C4-2B (cell line): ENCODE measurements around the gene GPR183.

ENCODE experiments used
- H3K27ac ChIP-seq: fragments of 450-650 bp; 2 replicates; pipeline ENCODE4 v1.5.1; 2017
- ZFX ChIP-seq: fragments of 450-650 bp; IDR thresholded peaks from 2 replicates; pipeline ENCODE4 v1.6.1; 2017
- TF ChIP-seq, protein P1 (sequence below): fragments of 450-650 bp; conservative IDR thresholded peaks from 2 replicates; pipeline ENCODE4 v1.5.1; 2017; ENCODE audit warnings: mild to moderate bottlenecking

Gene GPR183

DNA sequence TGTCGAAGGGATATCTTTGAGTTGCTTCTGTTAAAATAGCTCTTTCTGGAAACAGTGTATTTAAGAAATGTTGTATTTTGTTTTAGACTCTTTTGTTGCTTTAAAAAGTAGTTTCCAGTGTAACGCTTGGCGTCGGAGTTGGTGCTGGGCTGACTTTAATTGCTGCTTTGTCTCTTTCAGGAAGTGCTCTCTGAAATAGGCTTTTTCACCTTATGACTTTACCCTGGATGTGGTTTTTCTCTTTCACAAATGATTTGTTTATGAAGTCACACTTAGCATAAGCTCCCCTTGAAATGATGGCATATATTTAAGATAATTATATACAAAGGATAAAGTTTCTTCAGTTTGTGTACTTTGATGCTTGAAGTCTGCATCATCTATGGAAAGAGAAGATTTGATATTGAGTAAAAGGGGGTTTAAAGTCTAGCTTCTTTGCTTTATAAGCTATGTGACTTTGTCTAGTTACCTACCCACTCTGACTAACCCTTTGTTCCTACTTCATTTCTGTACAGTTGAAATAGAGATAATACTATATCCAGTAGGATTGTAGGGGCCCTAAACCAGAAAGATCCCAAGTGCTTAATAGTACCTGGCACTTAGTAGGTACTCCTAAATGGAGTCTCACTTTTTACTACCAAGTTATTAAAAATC is 48.9 kb downstream of the GPR183 start, which contains the start of gene GPR18:
GPR18 (minus strand) TSS at position 170 of the 651 bp plus-strand sequence. CDS start 2,507 bp downstream, outside the sequence.
- no peak for TF ChIP-seq ZFX
- TF ChIP-seq, protein P1, sequence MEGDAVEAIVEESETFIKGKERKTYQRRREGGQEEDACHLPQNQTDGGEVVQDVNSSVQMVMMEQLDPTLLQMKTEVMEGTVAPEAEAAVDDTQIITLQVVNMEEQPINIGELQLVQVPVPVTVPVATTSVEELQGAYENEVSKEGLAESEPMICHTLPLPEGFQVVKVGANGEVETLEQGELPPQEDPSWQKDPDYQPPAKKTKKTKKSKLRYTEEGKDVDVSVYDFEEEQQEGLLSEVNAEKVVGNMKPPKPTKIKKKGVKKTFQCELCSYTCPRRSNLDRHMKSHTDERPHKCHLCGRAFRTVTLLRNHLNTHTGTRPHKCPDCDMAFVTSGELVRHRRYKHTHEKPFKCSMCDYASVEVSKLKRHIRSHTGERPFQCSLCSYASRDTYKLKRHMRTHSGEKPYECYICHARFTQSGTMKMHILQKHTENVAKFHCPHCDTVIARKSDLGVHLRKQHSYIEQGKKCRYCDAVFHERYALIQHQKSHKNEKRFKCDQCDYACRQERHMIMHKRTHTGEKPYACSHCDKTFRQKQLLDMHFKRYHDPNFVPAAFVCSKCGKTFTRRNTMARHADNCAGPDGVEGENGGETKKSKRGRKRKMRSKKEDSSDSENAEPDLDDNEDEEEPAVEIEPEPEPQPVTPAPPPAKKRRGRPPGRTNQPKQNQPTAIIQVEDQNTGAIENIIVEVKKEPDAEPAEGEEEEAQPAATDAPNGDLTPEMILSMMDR: no peak
- no peak within 1 kb of the TSS for H3K27ac ChIP-seq

DNA sequence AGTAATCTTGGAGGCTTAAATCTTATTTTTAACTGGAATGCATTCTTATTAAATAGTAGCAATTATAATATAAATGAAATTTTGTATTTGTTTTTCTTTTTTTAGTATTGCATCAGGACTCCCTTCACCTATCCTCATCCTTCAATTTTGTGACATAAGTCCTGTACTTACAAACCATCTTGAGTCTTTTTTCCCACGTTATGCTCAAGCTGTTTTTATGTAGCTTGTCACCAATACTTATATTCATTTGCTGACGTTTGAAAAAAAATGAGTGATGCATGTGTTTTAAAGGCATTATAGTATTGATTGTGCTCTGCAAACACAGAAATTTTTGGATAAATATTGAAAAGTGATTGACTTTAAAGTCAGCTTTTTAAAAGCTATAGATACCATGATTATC is 49.9 kb downstream of the GPR183 start:
- no peak for TF ChIP-seq ZFX
- TF ChIP-seq, protein P1: no peak

DNA sequence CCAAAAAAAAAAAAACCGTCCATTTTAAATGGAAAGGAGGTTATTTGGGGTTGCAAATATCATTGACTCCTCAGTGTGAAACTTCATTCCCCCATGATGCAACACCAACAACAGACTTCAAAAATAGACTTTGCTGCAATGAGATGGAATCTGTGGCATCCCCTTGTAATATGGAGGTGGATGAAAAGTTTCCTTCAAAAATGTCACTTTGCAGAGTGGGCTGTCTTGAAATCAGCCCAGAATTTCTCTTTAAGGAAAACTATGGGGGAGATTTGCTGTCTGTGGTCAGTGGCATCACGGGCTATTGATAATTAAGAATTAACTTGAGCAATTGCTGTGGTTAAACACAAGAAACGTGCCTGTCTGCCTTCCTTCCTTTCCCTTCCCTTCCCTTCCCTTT is 50.5 kb downstream of the GPR183 start:
- H3K27ac ChIP-seq: no peak overlapping the region
- no peak for TF ChIP-seq ZFX
- TF ChIP-seq, protein P1: no peak

More for the DNA sequence above, 49.9 kb downstream of the GPR183 start:
- H3K27ac ChIP-seq: no peak overlapping the region

DNA sequence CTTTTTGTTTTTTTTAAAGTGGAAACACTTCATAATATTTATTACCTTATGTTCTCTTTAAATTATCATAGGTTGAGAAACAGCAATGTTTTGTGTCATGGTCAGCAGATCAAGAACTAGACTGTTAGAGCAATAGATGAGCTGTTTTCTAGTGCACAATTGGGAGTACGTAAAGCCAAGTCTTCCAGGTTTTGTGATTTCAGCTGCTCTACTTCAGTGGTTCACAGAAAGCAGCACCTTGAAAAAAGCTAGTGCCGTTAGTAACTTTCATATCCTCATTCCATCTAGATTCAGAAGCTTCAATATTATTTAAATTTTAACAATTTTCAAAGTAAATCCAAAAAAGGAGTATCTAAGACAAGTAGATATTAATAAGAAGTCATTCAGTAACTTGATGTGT is 50.9 kb downstream of the GPR183 start:
- H3K27ac ChIP-seq: no peak overlapping the region
- TF ChIP-seq ZFX: no peak
- TF ChIP-seq, protein P1: no peak

DNA sequence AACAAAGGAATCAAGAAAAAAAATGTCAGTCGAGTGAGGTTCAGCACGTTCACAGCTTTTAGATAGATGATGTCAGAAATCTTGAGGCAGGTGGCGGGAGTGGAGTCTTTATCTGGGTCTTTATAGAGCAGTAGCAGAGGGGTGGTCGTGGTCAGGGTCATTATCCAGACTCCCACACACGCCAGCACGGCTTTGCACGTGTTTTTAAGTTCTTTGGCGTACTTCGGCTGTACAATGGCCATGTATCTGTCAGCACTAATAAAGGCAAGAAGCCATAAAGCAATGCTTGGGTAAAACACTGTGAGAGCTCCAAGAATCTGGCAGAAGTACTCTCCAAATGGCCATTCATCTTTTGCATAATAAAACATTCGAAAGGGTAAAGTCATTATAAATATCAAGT is 51.9 kb downstream of the GPR183 start:
- no peak for TF ChIP-seq ZFX

DNA sequence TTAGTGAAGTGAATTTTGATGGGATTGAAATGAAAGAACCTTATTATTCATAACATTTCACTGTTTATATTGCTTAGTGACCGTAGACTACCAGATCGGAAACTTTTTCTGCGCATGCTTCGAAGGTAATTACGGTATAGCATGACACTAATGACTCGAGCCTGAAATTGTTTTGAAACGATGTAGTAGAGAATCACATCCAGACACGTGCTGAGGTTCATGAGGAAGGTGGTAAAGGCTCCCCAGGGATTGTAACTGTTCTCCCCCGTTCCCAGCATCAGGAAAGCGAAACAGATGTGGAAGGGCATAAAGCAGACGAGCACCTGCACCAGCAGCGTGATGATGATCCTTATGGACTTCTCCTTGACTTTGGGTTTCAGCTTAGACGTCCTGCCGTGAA is 52.4 kb downstream of the GPR183 start:
- H3K27ac ChIP-seq: no peak overlapping the region

More for the DNA sequence above, 51.9 kb downstream of the GPR183 start:
- H3K27ac ChIP-seq: no peak overlapping the region

DNA sequence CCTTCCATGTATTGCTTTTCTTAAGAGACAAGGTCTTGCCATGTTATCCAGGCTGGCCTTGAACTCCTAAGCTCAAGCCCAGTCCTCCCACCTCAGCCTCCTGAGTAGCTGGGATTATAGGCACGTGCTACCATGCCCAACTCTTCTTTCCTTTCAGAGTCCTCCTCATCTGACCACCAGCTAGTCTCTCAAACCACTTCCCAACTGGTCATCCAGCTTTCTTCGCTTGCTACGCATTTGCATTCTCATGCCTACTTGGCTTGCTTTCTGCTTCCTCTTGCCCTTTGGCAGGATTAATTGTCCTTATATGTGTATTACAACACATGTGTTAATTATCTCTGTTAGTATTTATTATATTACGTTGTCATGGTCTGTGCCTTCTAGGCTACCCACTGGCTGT is 55.3 kb downstream of the GPR183 start:
- no peak overlapping the region for H3K27ac ChIP-seq
- TF ChIP-seq, protein P1: no peak
- no peak for TF ChIP-seq ZFX

More for the DNA sequence above, 52.4 kb downstream of the GPR183 start:
- TF ChIP-seq, protein P1: no peak
- TF ChIP-seq ZFX: no peak
